HG03342 (cell line): ENCODE data around the gene CEP112.
"Not testable (repeated sequence)": the region's sequence is repeated elsewhere in the genome, so short reads cannot be mapped to it uniquely, and the experiment has no call there.

Experiments used
- ATAC-seq: cut with Tn5 transposase; IDR thresholded peaks from one replicate; pipeline ENCODE4 v1.9.1; 2021; ENCODE audit warnings: mild to moderate bottlenecking, moderate library complexity; ENCODE audit not compliant: unreplicated experiment

CEP112 gene

GRCh38 chr17:66085221-66085620 lies 106.7 kb downstream of the CEP112 start:
- ATAC-seq, result no peak

- not testable (repeated sequence) for ATAC-seq
These were observed 111.3 kb downstream of the CEP112 start for GRCh38 chr17:66080670-66081069.

- ATAC-seq, result no peak
These were observed 115.3 kb downstream of the CEP112 start for GRCh38 chr17:66076546-66077190.

- ATAC-seq, result no peak
These were observed 118.5 kb downstream of the CEP112 start for GRCh38 chr17:66073384-66073783.

- ATAC-seq, result no peak
These were observed 128.2 kb downstream of the CEP112 start for GRCh38 chr17:66063686-66064085.

- no peak for ATAC-seq
These were observed 135.8 kb downstream of the CEP112 start for GRCh38 chr17:66056148-66056547.

- ATAC-seq, result no peak
These were observed 137.7 kb downstream of the CEP112 start for GRCh38 chr17:66054242-66054641.

- ATAC-seq, result no peak
These were observed 147.8 kb downstream of the CEP112 start for GRCh38 chr17:66044083-66044482.

- ATAC-seq, result no peak
These were observed 148.5 kb downstream of the CEP112 start for GRCh38 chr17:66043419-66043818.

GRCh38 chr17:66040402-66040801 lies 151.5 kb downstream of the CEP112 start:
- ATAC-seq, result no peak

GRCh38 chr17:66038125-66038524 lies 153.8 kb downstream of the CEP112 start:
- ATAC-seq, result no peak

- no peak for ATAC-seq
These were observed 154.7 kb downstream of the CEP112 start for GRCh38 chr17:66037221-66037620.

GRCh38 chr17:66032082-66032712 lies 159.7 kb downstream of the CEP112 start:
- no peak for ATAC-seq

- no peak for ATAC-seq
These were observed 166.4 kb downstream of the CEP112 start for GRCh38 chr17:66025551-66025950.

GRCh38 chr17:66021757-66022156 lies 170.2 kb downstream of the CEP112 start:
- ATAC-seq, result no peak

GRCh38 chr17:66018786-66019185 lies 173.1 kb downstream of the CEP112 start:
- no peak for ATAC-seq

GRCh38 chr17:66016231-66016630 lies 175.7 kb downstream of the CEP112 start:
- no peak for ATAC-seq

- no peak for ATAC-seq
These were observed 183.3 kb downstream of the CEP112 start for GRCh38 chr17:66008680-66009079.

GRCh38 chr17:66006654-66007053 lies 185.3 kb downstream of the CEP112 start:
- no peak for ATAC-seq

GRCh38 chr17:66002812-66003211 lies 189.1 kb downstream of the CEP112 start:
- no peak for ATAC-seq

- ATAC-seq, result no peak
These were observed 189.8 kb downstream of the CEP112 start for GRCh38 chr17:66002063-66002585.

GRCh38 chr17:66000216-66000615 lies 191.7 kb downstream of the CEP112 start:
- no peak for ATAC-seq
